H1 (cell line): ENCODE measurements around the gene CFAP53. TPM values are rescaled to one million over a fixed set of nuclear protein-coding genes. Genes with fewer than 3 reads are reported as not detected.
A peak's percentile ranks its signal among the peaks of the same experiment; 100 is the strongest.

Source experiments
- CTCF ChIP-seq, 3 experiments: IDR thresholded peaks; 1 replicate in 2 of 3; 2 replicates in 1 of 3; pipeline versions ENCODE4 v1.5.1 to v1.6.1; 2011; ENCODE audit warnings: low read length in 3 of 3, mild to moderate bottlenecking in 3 of 3, inconsistent platforms in 2 of 3, low read depth in 1 of 3, moderate library complexity in 1 of 3; ENCODE audit not compliant: insufficient read depth in 1 of 3; ENCODE audit errors: control extremely low read depth in 1 of 3
- EZH2 ChIP-seq: fragments of 200-600 bp; sonication (generic); IDR thresholded peaks from 2 replicates; pipeline ENCODE4 v1.7.1; 2012; ENCODE audit warnings: low read depth, mild to moderate bottlenecking, moderate library complexity, low read length, inconsistent platforms; ENCODE audit not compliant: severe bottlenecking
- GTF2F1 ChIP-seq: IDR thresholded peaks from 2 replicates; pipeline ENCODE4 v1.6.1; 2012; ENCODE audit warnings: low read depth, low read length, improper control_type of control experiment, borderline replicate concordance
- JUN ChIP-seq: IDR thresholded peaks from 2 replicates; pipeline ENCODE4 v1.6.1; 2011; ENCODE audit warnings: low read depth, mild to moderate bottlenecking, improper control_type of control experiment, low read length
- JUND ChIP-seq: IDR thresholded peaks from 2 replicates; pipeline ENCODE4 v1.6.1; 2011; ENCODE audit warnings: mild to moderate bottlenecking, improper control_type of control experiment, low read length
- KDM1A ChIP-seq: fragments of 200-600, 300-600 bp; sonication (generic); IDR thresholded peaks from 2 replicates; pipeline ENCODE4 v1.7.1; 2016; ENCODE audit warnings: mild to moderate bottlenecking, low read length, borderline replicate concordance
- KDM4A ChIP-seq: IDR thresholded peaks from one replicate; pipeline ENCODE4 v1.7.1; 2012; ENCODE audit warnings: low read depth, mild to moderate bottlenecking, moderate library complexity, low read length, inconsistent platforms; ENCODE audit not compliant: severe bottlenecking
- MAX ChIP-seq: IDR thresholded peaks from 2 replicates; pipeline ENCODE4 v1.6.1; 2012; ENCODE audit warnings: inconsistent platforms
- NANOG ChIP-seq: IDR thresholded peaks from 2 replicates; pipeline ENCODE4 v1.6.1; 2011; ENCODE audit warnings: low read length, low read depth, mild to moderate bottlenecking, inconsistent platforms; ENCODE audit not compliant: insufficient read depth, poor library complexity, severe bottlenecking
- RNF2 ChIP-seq: fragments of 200-900, 300-1000 bp; sonication (generic); IDR thresholded peaks from 2 replicates; pipeline ENCODE4 v1.7.1; 2016; ENCODE audit warnings: borderline replicate concordance, low read depth, mild to moderate bottlenecking, antibody characterized with exemption, low read length; ENCODE audit not compliant: poor library complexity, severe bottlenecking; ENCODE audit errors: missing control alignments
- RXRA ChIP-seq: IDR thresholded peaks from 2 replicates; pipeline ENCODE4 v1.6.1; 2011; ENCODE audit warnings: low read depth, mild to moderate bottlenecking, low read length, moderate library complexity; ENCODE audit not compliant: insufficient read depth
- SP1 ChIP-seq: IDR thresholded peaks from 2 replicates; pipeline ENCODE4 v1.6.1; 2011; ENCODE audit warnings: low read depth, low read length
- TAF1 ChIP-seq: IDR thresholded peaks from 2 replicates; pipeline ENCODE4 v1.6.1; 2011; ENCODE audit warnings: mild to moderate bottlenecking, low read depth, low read length
- TBP ChIP-seq: IDR thresholded peaks from 2 replicates; pipeline ENCODE4 v1.6.1; 2011; ENCODE audit warnings: low read depth, low read length, improper control_type of control experiment
- USF2 ChIP-seq: IDR thresholded peaks from 2 replicates; pipeline ENCODE4 v1.6.1; 2011; ENCODE audit warnings: low read length, improper control_type of control experiment
- polyA plus RNA-seq, 7 experiments: library from polyadenylated mRNA; depleted of rRNA in 3 of 7; stranded (reverse) in 5 of 7; unstranded in 2 of 7; fragments of >200 nt in 5 of 7; fragments of 200-250 nt in 2 of 7; gene quantifications; 1 replicate in 5 of 7; 2 replicates in 1 of 7; 4 replicates in 1 of 7; pipeline versions ENCODE4 v1.2.1 to v1.2.3, GENCODE V29; 2011 to 2013; ENCODE audit warnings: missing spikeins in 2 of 7, mixed read lengths in 2 of 7
- total RNA-seq: library from RNA; stranded (reverse); fragmentation: NEBNext Ultra II Directional; extraction: Animal tissue kit (Norgen Biotek cat#: 25700); gene quantifications from 2 replicates; pipeline ENCODE4 v1.2.1, GENCODE V29; 2021

Gene CFAP53
- total and polyA plus RNA-seq, 2 of the 8 experiments (the other 6 are each of a cell fraction or from before 2014, with no cell fraction given): 0.08 to 0.30 TPM

- TF ChIP-seq RNF2 (no peak), NANOG (no peak), SP1 (no peak), JUND (no peak), CTCF (IDR thresholded peaks at IDR 0.05; ENCODE audit: control extremely low read depth in 1 of 3, insufficient read depth in 1 of 3, low read depth in 1 of 3, low read length in 3 of 3) (peak; percentile 65 to 80 (median 78)), KDM4A (peak; percentile 98), USF2 (no peak), KDM1A (no peak), TAF1 (no peak), JUN (no peak), RXRA (no peak), EZH2 (peak; percentile 19), TBP (no peak), MAX (no peak), GTF2F1 (no peak)
Observed at GRCh38 chr18:50194631-50195532, 71.4 kb downstream of the CFAP53 start, which contains the start of gene MYO5B (continued).
